Activated CD4-positive, alpha-beta T cell treated with anti-CD3 and anti-CD28 coated beads, Interleukin-2, amount 50 U/mL, for 48 hours (primary cell): ENCODE data around the gene AASS.
"Not testable (repeated sequence)": the region's sequence is repeated elsewhere in the genome, so short reads cannot be mapped to it uniquely, and the experiment has no call there.

Experiments used
- DNase-seq, 2 experiments: peaks; one replicate each; pipeline ENCODE4 v3.0.0-alpha.2; 2020

The AASS gene

GRCh38 chr7:122143751-122144711 is at the start of gene AASS:
Gene AASS, minus strand, starts transcription at chr7:122144249. Its CDS starts 10,523 bp downstream, at chr7:122133726.
- DNase-seq, result peak; percentile 69 to 77

DNA sequence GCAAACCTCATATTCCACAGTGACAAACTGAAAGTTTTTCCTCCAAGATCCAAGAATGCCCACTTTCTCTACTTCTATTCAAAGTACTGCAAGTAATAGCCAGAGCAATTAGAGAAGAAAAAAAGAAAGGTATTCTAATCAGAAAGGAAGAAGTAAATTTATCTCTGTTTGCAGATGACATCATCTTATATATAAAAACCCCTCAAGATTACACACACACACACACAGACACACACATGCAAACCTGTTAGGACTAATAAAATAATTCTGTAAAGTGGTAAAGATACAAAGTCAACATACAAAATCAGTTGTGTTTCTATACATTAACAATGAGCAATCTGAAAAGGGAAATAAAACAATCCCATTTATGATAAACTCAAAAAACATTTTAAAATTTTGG is 44.7 kb upstream of the AASS start:
- no peak for DNase-seq

DNA sequence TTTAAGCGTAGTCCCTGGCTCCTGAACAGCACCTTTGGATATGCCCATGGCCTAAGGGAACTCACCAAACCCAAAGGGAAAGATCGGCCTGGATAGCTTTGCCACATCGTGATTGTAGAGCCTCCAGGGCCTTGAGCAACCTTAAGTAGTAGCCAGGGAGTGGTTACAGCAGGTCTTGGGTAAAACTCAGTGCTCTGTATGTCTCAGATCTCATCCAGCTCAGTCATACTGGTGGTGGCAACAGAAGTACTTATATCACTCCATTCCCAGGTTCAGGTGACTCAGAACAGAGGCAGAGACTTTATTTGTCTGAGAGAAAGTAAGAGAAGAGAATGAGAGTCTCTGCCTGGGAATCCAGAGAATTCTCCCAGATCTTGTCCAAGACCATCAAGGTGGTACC is 39.1 kb upstream of the AASS start:
- DNase-seq, result no peak

DNA sequence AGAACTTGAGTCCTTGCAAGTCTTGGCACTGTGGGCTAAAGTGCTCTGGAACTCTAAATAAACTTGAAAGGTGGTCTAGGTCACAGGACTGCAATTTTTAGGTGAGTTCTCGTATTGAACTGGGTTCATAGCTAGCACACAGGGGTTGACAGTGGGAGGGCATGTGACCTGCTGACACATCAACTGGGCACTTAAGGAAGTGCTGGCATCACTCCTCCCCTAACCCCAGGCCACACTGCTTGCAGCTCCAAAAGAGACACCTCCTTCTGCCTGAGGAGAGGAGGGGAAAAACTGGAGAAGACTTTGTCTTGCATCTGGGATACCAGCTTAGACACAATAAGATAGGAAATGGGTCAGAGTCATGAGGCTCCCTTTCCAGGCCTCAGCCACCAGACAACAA is 38.0 kb upstream of the AASS start:
- DNase-seq, result no peak

DNA sequence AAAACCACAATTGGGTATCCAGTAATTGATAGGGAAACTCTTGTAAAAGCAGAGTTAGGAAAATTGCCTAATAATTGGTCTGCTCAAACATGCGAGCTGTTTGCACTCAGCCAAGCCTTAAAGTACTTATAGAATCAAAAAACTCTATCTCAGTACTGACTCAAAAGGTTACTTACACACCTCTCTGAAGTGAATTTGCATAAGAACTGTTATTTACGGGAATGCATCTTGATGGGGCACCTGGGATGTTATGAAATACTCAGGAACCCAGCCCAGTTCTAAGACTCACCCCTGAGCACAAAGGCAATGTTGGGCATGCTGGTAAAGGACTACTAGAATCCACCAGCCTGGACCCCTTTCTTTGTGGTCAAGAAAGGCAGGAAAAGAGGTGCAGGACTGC is 28.1 kb upstream of the AASS start:
- DNase-seq, result not testable (repeated sequence)

DNA sequence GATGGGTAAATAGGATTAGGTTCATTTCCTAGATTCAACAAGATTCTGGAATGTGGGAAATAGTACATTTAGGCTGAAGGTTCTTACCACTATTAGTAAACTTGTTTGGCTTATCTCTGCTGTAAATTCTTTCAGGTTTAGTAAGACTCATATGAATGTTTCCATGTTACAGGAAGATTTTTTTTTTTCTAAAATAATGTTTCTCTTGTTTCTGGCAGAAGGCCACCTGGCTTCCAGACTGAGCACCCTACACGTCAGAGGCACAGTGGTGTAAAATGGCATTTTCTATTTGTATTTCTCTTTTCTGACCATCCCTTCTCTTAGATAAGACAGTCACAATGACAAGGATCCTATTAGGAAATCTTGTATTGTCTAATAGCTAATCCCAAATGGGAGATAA is 22.7 kb upstream of the AASS start:
- DNase-seq, result no peak

DNA sequence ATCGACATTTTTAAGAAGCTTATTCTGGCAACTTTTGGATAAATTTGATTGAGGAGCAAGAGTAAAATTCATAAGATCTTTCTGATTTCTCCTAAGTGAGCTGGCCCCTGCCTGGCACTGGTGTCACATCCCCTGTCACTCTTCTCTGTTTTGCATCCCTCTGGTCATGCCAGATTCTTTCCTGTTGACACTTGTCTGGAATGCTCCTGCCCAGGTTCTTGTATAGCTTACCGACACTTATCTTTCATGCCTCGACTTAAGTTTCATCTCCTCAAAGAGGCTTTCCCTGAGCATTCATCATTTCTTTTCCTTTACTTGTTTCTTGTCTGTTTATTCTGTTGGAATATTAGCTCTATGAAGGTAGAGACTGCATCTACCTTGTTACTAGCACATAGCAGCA is 22.2 kb upstream of the AASS start:
- DNase-seq, result no peak

- no peak for DNase-seq
Observed at GRCh38 chr7:122161628-122162027, 17.6 kb upstream of the AASS start.

DNA sequence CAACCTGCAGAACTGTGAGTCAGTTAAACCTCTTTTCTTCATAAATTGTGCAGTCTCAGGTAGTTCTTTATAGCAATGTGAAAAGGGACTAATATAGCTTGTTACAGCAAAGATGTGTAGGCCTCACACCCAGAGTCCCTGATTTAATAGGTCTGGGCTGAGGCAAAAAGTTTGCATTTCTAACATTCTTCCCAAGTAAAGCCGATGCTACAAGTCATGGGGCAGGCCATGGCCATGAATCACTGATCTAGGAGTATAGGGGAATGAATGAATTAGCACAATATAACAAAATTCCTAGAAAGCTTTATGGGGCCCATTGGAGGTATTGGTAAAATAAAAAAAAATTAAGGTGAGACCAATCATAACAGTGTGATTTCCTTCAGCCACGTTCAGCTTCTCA is 11.5 kb upstream of the AASS start:
- DNase-seq, result no peak

DNA sequence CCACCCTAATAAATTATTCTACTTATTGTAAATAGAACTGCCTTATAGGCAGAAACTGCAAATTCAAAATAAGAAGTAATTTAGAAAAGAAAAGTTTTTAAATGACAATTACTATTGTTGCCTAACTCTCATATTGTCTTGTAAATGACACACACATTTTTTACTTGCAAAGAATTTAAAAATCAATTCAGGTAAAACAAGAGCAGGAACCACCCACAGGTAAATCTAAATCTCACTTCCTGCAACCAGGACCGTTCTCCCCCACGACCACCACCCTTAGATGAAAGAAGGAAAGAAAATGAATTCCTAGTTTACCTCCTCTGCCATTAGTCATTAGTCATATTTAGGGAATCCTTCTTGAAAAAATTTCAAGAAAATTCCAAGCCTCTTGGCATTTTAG is 4.8 kb upstream of the AASS start:
- no peak for DNase-seq

DNA sequence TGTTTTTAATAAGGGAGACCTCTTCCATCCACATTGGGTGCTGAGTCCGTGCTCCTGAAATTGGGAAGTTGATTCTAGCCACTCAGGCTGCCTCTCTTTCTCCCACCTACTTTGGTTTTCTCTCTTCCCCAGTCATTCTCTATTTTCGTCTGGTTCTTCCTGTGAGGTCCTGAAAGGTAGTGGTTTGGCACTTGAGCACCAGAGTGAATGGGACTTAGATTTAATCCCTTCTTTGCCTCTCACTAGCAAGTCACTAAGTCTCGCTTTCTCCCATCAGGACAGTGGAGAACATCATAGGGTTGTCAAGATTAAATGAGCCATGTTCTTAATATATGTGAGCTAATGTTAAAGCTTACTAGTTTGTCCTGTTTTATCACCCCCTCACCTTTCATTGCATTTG is 4.0 kb upstream of the AASS start:
- DNase-seq, result no peak

DNA sequence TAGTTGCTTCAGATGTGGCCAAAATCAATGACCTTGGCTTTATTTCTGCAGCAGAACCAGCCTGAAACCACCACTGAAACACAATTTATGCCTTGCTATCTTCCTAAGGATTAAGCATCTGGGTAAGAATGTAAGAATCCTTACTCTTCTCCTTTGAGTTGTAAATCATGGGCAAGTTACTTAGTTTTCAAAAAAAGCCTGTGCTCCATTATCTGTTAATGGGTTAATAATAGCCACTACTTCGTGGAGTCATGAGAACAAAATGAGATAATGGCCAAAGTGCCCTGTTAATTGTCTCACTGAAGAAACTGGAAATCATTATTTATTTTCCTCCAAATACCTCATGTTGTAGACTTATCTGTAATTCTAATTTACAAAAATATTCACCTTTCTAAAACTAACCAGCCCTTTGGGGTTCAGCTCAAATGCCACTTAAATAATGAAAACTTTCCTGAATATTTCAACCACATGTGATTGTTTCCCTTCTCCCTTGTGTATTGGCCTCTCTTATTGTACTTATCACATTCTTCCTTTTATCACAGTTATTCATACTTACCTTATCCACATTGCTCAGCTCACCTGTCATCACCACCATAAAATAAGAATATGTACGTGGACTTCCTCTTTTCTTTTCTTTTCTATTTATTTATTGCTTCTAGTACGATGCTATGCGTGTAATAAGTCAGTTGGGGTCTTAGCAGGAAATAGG is 2.0 kb upstream of the AASS start:
- DNase-seq, result no peak

GRCh38 chr7:122143376-122143750 is 686 bp downstream of the AASS start:
- peak; percentile 2 to 5 for DNase-seq

DNA sequence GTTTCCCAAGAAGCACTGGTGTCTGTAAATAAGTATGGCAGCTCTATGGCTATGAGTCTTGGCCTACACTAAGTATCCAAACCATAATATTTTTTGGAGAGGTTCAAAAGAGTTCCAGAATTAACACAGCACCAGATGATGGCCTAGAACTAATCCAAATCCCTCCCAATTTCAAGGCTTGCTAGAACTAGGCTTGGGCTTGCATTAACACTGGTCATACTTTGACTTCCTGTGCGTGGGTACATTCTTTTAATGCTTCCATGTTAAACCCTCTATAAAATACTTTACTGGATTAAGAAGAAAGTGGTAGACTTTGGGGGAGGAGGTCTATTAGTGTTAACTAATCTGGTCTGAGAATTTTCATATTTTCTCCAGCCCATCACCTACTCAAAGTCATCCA is 3.1 kb downstream of the AASS start:
- DNase-seq, result no peak

- no peak for DNase-seq
Observed at GRCh38 chr7:122137251-122138077, 6.6 kb downstream of the AASS start.

GRCh38 chr7:122136639-122137245 is 7.3 kb downstream of the AASS start:
- DNase-seq, result no peak

GRCh38 chr7:122136078-122136477 is 8.0 kb downstream of the AASS start:
- no peak for DNase-seq

- DNase-seq, result no peak
Observed at GRCh38 chr7:122135275-122135674, 8.8 kb downstream of the AASS start.

DNA sequence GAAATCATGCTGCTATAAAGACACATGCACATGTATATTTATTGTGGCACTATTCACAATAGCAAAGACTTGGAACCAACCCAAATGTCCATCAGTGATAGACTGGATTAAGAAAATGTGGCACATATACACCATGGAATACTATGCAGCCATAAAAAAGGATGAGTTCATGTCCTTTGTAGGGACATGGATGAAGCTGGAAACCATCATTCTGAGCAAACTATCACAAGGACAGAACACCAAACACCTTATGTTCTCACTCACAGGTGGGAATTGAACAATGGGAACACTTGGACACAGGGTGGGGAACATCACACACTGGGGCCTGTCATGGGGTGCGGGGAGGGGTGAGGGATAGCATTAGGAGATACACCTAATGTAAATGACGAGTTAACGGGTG is 9.3 kb downstream of the AASS start:
- DNase-seq, result not testable (repeated sequence)

- no peak for DNase-seq
Observed at GRCh38 chr7:122133477-122133876, 10.6 kb downstream of the AASS start.

DNA sequence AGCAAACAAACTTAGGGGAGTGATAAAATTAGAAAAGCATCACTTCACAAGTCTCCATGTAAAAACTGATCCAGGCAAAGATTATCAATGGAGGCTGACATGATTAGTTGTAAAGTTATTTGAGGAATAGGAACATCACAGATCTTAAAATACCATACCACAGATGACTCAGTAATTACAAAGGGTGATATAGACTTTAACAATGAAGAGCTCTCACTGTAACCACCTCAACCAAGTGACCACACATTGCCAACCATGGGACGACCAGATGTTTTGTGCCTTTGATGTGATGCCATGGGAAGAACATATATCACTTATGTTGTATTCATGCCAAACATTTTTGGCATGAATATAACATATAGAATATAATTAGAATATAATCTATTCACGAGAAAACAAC is 11.7 kb downstream of the AASS start:
- DNase-seq, result no peak

- no peak for DNase-seq
Observed at GRCh38 chr7:122123746-122124145, 20.3 kb downstream of the AASS start.

DNA sequence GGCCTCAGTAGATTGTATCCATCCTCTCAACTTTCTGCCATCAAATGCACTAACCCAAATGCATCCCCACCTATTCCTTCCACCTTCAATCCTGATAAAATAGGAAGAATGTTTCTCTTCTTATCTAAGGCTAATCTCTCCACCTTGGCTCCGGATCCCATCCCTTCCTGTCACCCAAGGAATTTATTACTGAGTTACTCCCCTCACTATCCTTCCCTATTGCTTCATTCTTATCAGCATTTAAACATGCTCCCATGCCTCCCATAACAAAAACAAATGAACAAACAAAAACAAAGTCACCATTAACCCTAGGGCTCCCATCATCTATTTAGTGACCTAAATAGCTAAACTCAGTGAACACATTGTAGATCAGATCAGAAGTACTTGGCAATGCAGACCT is 25.3 kb downstream of the AASS start:
- DNase-seq, result no peak
